Right renal cortex interstitium (tissue), 3 donors: Measurements from ENCODE around the gene SLC12A3. TPM values are rescaled to one million over a fixed set of nuclear protein-coding genes. Genes with fewer than 3 reads are reported as not detected.

Experiments used
- DNase-seq, 3 donors: peaks; one replicate each; pipeline ENCODE4 v3.0.0-alpha.2; 2013; ENCODE audit warnings: low read depth in 3 of 3, low spot score in 2 of 3
- polyA plus RNA-seq, 3 donors: library from polyadenylated mRNA; unstranded; fragments of 120-200 nt; gene quantifications; one replicate each; pipeline ENCODE4 v1.2.1, GENCODE V29; 2013; ENCODE audit not compliant: insufficient read length in 3 of 3

SLC12A3 gene
- polyA plus RNA-seq, 3 donors = 39.3 to 61.0 (median 39.5) TPM

DNA sequence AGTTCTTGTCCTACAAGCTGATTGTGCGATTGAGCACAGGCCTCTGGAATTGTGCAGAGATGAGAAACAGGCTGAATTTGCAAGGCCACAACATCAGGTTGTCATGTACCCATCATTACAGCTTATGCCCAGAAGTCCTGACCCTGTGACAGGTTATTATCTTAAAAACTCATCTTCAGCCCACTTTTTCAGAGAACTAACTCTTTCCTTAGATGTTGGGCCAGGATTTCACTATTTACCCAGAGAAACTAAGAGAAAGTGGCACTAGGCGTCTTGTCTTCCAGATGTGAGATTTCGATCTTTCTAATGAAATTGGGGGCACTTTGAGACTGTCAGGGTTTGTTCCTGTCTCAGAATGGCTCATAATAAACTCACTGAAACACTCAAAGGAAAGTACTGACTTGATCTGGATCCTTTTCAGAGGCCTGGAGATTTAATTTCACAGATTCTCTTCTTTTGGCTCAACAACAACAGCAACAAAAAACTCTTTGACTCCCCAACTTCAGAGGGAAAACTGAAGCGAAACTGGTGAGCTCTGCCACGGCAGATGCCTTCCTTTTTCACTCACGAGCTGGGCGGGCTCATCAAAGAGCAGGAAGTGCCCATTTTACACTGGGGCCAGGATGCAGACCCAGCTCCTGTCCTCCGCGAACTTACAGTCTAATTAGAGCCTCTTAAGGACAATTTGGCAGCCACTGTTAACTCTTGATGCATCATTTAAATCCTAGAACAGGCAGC is 17.7 kb upstream of the SLC12A3 start:
- DNase-seq = no peak

DNA sequence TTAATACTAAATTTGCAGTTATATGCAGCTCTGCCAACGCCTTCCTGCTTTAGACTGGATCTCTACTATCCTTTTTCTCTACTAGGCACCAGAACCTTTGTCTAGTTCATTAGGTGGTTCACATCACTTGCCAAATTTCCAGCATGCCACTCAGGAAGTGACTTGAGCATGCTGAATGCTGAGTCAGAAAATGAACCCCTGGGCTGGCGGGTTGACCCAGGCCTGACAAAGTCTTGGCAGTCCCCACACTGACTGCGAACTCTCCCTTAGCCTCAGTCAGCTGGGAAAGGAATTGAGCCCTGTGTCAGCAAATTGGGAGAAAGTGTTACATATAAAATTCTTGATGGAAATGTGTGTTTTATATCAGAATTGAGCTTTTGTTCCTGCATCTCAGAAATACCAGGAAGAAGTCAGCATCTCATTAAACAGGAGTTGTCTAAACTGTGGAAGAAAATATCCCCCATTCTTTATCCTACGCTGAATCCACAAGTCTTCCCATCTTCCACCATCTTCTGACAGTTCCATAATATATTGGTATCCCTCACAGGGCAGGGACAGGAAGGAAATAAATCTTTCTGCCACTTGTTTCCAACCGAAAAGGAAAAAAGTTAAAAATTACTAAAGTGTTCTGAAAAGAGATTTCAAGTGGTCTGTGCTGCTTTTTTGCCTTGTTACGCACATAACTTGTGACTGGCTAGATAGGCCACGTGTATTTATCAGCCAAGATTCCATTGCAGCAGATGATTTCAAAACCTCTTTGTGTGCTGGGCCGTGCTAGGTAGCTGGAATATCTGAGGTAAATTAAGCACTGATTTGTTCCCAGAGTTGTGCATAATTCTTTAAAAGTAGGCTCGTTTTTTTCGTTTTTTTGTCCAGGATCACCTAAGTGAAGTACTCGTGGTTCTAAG is 16.7 kb upstream of the SLC12A3 start:
- no peak for DNase-seq

DNA sequence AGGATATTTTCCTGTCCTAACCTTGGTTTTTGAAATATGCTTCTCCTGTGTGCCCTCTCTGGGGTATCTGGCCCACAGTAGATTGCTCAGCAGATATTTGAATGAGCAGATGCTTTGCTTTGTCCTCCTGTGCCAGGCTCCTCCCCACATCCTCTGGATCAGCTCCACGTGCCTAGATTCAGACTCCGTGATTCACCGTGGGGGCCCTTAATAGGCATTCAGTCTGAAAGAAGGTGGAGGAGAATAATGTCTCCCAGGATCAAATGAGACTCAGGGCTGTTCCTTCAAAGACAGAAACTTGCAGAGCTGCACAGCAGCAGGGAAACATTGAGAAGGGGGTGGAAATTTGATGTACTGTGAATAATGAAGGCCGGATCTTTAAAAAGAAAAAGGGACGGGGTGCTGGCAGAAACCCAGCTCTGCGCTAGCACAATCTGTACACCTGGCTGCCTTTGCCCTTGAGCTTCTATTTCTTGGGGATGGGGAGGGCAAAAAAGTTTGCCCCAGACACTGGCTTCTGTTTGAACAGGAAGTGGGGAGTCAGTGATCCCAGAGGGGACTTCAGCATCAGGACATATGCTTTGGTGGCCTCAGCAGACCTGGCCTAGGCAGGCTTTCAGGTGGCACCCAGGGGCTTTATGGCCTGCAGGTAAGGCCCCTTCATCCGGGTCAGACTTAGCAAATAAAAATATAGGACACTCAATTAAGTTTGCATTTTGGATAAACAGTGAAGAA is 15.9 kb upstream of the SLC12A3 start:
- no peak for DNase-seq

DNA sequence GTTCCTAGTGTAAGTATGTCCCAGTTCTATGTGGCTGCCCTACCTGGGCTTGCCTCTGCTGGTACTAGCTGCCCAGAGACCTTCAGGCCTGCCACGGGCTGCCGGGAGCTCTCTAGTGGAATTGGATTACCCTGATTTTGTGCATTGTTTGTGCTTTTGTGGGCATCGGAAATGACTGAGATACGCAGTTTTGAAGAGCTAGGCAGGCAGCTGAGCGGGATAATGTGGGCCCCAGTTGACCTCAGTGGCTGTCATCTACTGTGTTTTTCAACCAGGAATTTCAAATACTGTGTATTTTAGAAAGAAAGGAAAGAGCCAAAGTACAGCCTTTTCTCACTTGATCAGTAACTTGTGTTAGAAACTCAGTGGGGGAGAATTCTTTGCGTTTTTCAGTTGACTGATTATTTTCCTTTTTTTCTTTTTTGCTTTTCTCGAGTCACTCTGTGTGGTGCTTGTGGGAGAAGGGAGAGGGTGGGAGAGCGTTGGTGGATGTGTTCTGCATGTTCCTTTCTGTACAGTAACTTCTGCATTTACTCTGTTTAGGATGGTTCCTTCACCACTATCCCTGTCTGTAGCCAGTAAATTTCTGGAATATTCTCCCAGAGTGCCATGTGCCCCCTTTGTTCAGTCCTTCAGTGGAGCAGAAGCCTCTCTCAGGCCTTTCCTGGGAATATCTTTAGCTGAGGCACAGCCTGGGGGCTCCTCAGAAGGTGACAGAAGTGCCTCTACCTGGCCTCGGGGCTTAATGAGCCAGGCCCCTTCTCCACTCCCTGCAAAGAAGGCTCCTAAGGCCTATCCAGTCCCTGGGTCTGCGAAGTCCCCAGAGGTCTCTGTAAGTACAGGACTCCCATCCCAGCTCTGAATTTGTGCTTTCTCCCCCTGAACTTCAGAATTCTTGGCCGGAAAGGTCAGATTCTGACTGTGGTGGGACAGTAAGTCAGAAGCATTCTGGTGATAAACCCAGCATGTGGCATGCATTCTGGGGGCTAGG is 15.0 kb upstream of the SLC12A3 start:
- DNase-seq = no peak

DNA sequence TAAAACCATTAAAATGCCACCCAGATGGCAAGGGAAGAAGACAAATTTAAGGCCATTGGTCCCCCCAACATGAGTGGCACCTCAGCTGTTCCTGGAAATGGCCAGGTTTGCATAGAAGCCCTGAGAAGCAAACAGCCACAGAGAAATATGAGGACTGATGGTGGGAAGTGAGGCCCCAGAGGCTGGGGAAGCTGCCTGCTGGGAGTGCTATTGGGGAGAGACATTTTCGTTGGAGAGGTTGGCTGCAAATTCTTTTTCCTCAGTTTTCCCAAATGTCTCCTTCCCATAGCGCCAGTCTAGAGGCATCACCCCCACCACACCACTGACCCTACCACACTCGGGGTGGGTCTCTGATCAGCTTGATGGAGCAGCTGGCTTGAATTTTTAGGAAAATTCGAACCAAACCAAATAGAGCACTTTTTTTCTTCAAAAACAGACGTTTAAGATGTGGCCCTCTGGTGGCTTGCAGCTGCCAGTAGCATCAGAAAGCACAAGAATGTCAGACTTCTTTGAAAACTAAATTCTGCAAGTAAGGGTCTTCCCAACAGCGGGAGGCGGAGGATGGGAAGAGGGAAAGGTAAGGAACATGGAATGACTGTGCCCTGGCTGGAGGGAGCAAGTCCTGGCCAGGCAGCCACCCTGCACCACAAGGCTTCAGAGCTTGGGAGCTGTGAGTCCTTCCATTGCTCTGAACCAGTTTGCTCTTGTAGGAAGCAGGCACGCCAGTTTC is 13.2 kb upstream of the SLC12A3 start:
- DNase-seq = no peak

DNA sequence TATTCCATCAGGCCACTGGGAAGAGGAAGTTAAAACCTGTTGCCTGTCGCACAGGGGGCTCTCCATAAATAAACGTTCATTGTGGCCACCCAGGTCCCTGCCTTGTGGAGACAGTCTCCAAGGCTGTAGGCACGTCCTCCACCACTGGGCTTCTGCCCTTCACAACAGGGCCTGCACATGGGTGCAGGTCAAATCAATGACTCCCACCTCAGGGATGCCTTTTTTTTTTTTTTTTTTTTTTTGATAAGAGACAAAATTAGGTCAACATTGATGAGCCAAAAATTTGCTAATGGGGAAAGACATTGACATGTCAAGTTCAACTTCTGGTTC is 12.6 kb upstream of the SLC12A3 start:
- DNase-seq = no peak

DNA sequence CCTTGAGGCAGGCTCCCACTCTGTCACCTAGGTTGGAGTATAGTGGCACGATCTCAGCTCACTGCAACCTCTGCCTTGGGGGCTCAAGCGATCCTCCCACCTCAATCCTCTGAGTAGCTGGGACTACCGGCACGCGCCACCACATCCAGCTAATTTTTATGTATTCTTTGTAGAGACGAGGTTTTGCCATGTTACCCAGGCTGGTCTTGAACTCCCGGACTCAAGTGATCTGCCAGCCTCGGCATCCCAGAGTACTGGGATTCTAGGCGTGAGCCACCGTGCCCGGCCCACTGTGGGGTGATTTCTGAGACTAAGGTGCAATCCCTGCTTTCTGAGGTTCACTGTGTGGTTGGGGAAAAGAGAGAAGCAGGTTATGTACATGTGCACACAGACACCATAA is 12.0 kb upstream of the SLC12A3 start:
- no peak for DNase-seq

DNA sequence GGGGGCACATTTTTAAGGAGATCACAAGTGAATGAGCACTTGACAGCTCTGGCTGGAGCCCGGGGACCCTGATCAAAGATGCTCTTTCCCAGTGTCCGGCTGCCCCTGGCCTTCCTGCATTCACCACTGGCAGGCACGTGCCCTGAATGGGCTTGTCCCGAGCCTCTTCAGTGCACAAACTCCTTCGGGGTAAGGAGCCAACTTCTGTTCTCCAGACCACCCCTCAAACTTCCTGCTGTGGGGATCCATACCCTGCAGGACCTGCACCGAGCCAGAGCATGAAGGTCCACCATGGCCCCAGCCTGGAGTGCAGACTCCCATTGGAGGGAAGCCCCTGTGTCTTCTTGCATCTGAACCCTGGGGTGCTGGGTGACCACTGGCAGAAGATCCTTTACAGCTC is 9.8 kb upstream of the SLC12A3 start:
- no peak for DNase-seq

DNA sequence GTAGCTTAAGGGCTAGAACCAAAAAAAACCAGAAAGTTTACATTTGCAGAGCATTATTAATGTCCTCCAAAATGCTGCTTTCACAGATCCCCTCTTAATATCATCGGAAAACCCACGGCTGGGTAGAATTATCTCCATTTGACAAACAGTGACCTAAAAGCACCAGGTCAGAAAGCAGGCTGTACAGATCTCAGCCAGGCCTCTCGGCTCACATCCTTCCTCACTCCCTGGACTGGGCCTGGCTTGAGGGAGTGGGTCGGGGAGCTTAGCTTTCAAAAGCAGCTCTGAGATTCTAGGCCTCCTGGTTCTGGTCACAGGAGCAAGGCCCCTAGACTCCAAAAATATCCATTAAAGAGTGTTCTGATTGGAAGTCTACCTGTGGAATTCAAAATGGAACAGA is 9.1 kb upstream of the SLC12A3 start:
- DNase-seq = no peak

DNA sequence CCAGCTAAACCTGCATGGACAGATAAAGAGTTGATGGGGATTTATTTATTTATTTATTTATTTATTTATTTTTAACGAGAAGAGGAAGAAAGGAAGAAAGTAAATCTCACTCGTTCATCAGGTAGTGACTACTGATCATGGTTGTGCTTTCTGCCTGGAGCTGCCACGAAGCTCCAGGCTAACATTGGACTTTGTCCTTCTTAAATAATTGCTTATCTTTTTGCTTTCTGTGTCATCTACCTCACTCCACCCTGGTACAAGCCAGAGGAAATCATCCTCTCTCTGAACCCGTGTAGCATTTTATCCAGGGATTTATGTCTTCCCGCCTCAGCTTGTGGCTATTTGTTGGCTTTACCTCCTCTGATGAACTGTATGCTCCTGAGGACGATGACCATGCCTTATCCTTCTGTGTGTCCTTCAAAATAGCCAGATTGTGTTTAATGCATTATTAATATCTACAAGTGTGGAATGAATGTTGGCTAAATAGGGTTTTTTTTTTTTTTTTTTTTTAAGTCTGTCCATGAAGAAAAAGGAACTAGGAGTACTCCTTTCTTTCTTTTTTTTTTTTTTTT is 8.0 kb upstream of the SLC12A3 start:
- DNase-seq = no peak

DNA sequence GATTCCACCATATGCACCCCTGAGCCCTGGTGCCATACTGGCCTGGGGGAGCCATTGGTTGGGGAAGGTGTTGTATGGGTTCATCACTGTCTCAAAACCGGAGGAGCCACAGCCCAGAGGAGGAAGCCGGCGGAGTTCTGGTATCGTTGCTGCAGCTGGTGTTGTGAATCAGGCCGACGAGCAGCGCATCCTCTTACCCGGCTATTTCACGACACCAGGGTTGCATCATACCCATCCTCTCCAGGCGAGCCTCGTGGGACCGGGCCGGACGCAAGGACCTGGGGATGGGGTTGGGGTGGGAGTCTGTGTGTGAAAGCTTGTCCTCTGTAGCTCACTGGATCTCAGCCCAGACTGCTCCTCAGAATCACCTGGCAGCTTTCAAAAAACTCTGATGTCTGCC is 6.6 kb upstream of the SLC12A3 start:
- no peak for DNase-seq

DNA sequence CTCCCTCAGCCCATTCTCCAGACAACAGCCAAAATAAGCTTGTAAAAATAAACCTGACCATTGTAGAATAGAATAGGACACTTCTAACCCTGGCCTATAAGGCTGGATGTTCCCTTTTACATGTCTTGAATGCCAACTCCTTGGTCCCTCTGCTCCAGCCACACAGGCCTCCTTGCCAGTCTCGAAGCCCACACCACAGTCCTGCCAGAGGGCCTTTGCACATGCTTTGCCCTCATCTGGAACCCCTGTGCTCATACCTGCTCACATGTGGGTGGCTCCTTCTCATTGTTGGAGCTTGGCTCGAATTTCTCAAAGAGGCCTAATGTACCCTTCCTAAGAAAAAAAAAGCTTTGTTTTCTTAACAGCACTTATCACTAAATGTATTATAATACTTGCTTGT is 5.4 kb upstream of the SLC12A3 start:
- DNase-seq = no peak

DNA sequence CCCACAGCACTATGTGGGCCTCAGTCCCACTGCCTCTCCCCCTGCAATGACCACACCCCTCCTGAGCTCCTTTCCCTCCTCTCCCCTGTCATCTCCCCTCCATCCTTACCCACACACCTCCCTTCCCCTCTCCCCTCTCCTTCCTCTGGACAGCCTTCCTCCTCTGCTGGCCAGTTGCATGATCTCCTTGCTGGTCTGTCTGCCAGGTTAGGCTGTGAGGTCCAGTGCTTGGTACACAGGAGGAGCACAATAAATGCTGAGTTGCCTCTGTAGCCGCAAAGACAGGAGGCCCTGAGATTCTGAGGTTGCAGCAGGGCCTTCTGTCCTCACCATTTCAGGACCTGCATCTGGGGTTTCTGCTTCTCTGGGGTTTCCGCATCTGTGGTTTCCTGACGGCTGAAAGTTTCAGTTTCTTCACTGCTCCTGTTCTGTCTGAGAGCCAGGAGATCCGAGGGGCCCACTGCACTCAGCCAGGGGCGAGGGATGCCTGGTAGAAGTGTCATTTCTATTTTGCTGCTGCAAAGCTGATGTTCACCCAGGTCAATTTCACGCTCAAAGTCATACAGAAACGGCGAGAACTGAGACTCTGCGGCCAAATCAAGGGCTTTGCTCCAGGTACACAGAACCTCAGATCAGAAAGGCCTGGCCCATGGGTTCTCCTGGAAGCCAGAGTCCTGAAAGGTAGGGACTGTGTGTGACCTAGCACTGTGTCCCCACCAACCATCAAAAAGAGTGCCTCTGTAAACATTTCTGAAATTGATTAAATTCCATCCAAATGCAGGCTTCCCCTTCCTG is 4.6 kb upstream of the SLC12A3 start:
- DNase-seq = no peak

DNA sequence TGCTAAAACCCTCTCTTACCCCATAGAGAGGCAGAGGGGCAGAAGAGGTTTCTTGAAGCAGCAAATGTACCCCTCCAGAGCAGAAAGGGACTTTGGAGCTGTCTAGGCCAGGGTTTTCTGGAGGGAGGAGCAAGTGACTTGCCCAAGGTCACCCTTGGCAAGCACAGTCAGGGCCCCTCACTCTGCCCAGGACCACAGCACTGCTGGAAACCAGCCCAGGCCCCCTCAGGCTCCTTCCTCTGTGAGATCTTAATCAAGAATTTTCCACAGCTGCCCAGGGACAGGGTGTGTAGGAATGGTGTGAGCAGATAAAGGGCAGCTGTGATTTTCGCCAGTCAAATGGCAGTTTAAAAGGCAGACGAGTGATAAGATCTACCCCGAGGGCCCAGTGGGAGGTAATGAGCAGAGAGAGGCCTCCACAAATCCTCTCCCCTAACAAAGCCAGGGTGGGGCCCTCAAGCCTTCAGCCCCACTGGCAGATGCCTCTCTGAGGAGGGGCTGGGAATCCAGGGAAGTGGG is 3.9 kb upstream of the SLC12A3 start:
- DNase-seq = no peak

DNA sequence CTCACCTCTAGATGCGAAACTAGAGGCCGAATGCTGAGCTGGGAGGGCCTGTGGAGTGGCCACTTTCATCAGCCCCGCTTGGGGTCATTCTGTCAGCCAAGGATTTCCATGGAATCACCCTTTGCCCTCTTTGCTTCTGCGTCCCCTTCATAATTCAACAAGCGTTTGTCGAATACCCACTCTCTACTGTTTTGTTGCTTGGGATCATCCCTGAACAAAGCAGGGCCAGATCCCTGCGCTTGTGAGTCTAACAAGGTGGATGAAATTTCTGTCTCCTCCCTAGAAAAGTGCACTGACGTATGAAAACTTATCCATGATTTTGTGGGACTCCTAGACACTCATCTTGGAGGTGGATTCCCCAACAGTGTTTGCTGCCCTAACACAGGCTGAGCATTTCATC is 3.3 kb upstream of the SLC12A3 start:
- DNase-seq = no peak

DNA sequence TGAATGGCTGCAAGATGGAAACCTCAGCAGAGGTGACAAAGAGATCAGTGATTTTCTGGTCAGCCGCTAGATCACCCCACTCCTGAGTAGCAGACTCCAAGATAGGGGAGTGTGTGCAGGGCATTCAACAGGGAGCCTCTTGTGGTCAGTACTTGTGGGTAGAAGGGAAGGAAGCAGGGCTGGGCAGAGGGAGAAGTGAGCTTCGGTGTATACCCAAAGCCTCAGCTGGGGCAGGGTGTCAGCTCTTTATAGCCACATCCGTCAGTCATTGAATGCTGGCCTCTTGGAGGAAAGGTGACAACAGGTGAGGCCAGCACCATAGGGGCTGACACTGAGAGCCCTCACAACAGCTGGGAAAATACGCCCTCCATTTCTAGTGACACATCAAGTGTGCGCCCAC is 2.2 kb upstream of the SLC12A3 start:
- no peak for DNase-seq

DNA sequence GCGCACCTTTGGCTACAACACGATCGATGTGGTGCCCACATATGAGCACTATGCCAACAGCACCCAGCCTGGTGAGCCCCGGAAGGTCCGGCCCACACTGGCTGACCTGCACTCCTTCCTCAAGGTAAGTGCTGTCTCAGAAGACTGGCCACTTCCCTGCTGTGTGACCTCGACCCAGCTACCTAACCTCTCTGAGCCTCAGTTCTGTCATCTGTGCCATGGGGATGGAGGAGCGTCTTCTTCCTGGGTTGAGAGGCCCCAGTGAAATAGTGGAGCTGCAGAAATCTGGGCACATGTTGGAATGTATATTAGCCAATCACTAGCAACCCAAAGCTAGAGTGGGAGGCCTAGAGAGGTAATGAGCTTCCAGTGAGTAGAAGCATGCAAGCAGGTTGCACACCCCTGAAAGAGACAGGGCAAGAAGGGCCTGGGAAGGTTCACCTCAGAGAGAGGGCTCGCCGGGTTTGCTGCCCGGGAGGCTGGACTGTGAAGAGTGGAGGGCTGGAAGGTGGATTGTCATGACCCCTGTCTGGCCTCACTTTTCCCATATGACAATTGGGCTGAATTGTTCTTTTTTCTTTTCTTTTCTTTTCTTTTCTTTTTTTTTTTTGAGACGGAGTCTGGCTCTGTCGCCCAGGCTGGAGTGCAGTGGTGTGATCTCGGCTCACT is 521 bp downstream of the SLC12A3 start:
- no peak for DNase-seq
